KMS-11 (cell line): Measurements from ENCODE around the gene DDX20.

Experiments
- H2AFZ ChIP-seq: fragments of 200-600 bp; sonication (generic); 2 replicates; pipeline ENCODE4 v1.6.1; 2016; ENCODE audit warnings: antibody characterized with exemption, mixed run types, low read depth
- H3K27ac ChIP-seq: fragments of 200-600 bp; sonication (generic); 2 replicates; pipeline ENCODE4 v1.6.1; 2016; ENCODE audit warnings: mild to moderate bottlenecking, mixed run types
- H3K27me3 ChIP-seq: fragments of 200-600 bp; sonication (generic); 2 replicates; pipeline ENCODE4 v1.6.1; 2017; ENCODE audit warnings: mild to moderate bottlenecking, low read depth, mixed run types, moderate library complexity; ENCODE audit not compliant: insufficient read depth
- H3K36me3 ChIP-seq: fragments of 200-600 bp; sonication (generic); 2 replicates; pipeline ENCODE4 v1.6.1; 2017; ENCODE audit warnings: mild to moderate bottlenecking, mixed run types; ENCODE audit not compliant: insufficient read depth
- H3K4me1 ChIP-seq: fragments of 200-600 bp; sonication (generic); 2 replicates; pipeline ENCODE4 v1.6.1; 2016; ENCODE audit warnings: mild to moderate bottlenecking, low read depth, mixed run types; ENCODE audit not compliant: poor library complexity, severe bottlenecking
- H3K4me2 ChIP-seq: fragments of 200-600 bp; sonication (generic); 2 replicates; pipeline ENCODE4 v1.7.0; 2016; ENCODE audit warnings: mild to moderate bottlenecking, mixed run types
- H3K4me3 ChIP-seq: fragments of 200-600 bp; sonication (generic); IDR thresholded peaks from 2 replicates; pipeline ENCODE4 v1.6.1; 2017; ENCODE audit warnings: low read depth, low read length, mixed read lengths; ENCODE audit not compliant: insufficient read depth
- H3K79me2 ChIP-seq: fragments of 200-600 bp; sonication (generic); 2 replicates; pipeline ENCODE4 v1.6.1; 2016; ENCODE audit warnings: low read depth, mixed run types; ENCODE audit not compliant: insufficient read depth
- H3K9ac ChIP-seq: fragments of 200-600 bp; sonication (generic); 2 replicates; pipeline ENCODE4 v1.6.1; 2016; ENCODE audit warnings: mild to moderate bottlenecking, mixed run types
- H4K20me1 ChIP-seq: fragments of 200-600 bp; sonication (generic); 2 replicates; pipeline ENCODE4 v1.6.1; 2016; ENCODE audit warnings: mild to moderate bottlenecking, mixed run types; ENCODE audit not compliant: insufficient read depth
- CTCF ChIP-seq: fragments of 200-600 bp; sonication (generic); conservative IDR thresholded peaks from 2 replicates; pipeline ENCODE4 v1.6.1; 2017; ENCODE audit warnings: low read depth, mild to moderate bottlenecking, antibody characterized with exemption, low read length, moderate library complexity, mixed read lengths

DDX20 gene

GRCh38 chr1:111730706-111731105 lies 25.0 kb upstream of the DDX20 start:
- no peak overlapping the region for H3K27ac ChIP-seq
- no peak for TF ChIP-seq CTCF
- H2AFZ ChIP-seq = no peak overlapping the region
- no peak overlapping the region for H3K4me2 ChIP-seq
- no peaks in the 10 kb centered on the region for H3K4me1 ChIP-seq
- H3K79me2 ChIP-seq = no peaks in the 10 kb centered on the region
- no peak overlapping the region for H3K9ac ChIP-seq
- no peaks in the 10 kb centered on the region for H4K20me1 ChIP-seq
- H3K27me3 ChIP-seq = no peaks in the 10 kb centered on the region
- no peak overlapping the region for H3K4me3 ChIP-seq
- H3K36me3 ChIP-seq = no peaks in the 10 kb centered on the region

GRCh38 chr1:111731956-111732355 lies 23.7 kb upstream of the DDX20 start:
- H3K27me3 ChIP-seq = no peaks in the 10 kb centered on the region
- no peaks in the 10 kb centered on the region for H3K36me3 ChIP-seq
- no peak overlapping the region for H3K27ac ChIP-seq
- no peaks in the 10 kb centered on the region for H3K79me2 ChIP-seq
- no peaks in the 10 kb centered on the region for H4K20me1 ChIP-seq
- no peak for TF ChIP-seq CTCF
- no peak overlapping the region for H3K9ac ChIP-seq
- no peak overlapping the region for H3K4me2 ChIP-seq
- no peak overlapping the region for H3K4me3 ChIP-seq
- no peaks in the 10 kb centered on the region for H3K4me1 ChIP-seq
- H2AFZ ChIP-seq = no peak overlapping the region

GRCh38 chr1:111732718-111733117 lies 23.0 kb upstream of the DDX20 start:
- H3K9ac ChIP-seq = no peak overlapping the region
- H3K4me2 ChIP-seq = no peak overlapping the region
- no peak overlapping the region for H2AFZ ChIP-seq
- H4K20me1 ChIP-seq = no peaks in the 10 kb centered on the region
- H3K27me3 ChIP-seq = no peaks in the 10 kb centered on the region
- no peak for TF ChIP-seq CTCF
- no peaks in the 10 kb centered on the region for H3K36me3 ChIP-seq
- no peaks in the 10 kb centered on the region for H3K79me2 ChIP-seq
- H3K27ac ChIP-seq = no peak overlapping the region
- no peak overlapping the region for H3K4me3 ChIP-seq
- peaks cover 6% of the 10 kb centered on the region for H3K4me1 ChIP-seq

- Histone ChIP-seq H2AFZ (no peak overlapping the region), H3K4me3 (no peak overlapping the region), H3K4me2 (no peak overlapping the region), H4K20me1 (no peaks in the 10 kb centered on the region), H3K36me3 (no peaks in the 10 kb centered on the region), H3K79me2 (no peaks in the 10 kb centered on the region), H3K27ac (no peak overlapping the region), H3K27me3 (no peaks in the 10 kb centered on the region), H3K4me1 (peaks cover 9% of the 10 kb centered on the region), H3K9ac (no peak overlapping the region)
- TF ChIP-seq CTCF = no peak
Observed at GRCh38 chr1:111733183-111733991, 22.3 kb upstream of the DDX20 start.
